Measurements from ENCODE around the gene CSRP1.

Gene CSRP1

DNA sequence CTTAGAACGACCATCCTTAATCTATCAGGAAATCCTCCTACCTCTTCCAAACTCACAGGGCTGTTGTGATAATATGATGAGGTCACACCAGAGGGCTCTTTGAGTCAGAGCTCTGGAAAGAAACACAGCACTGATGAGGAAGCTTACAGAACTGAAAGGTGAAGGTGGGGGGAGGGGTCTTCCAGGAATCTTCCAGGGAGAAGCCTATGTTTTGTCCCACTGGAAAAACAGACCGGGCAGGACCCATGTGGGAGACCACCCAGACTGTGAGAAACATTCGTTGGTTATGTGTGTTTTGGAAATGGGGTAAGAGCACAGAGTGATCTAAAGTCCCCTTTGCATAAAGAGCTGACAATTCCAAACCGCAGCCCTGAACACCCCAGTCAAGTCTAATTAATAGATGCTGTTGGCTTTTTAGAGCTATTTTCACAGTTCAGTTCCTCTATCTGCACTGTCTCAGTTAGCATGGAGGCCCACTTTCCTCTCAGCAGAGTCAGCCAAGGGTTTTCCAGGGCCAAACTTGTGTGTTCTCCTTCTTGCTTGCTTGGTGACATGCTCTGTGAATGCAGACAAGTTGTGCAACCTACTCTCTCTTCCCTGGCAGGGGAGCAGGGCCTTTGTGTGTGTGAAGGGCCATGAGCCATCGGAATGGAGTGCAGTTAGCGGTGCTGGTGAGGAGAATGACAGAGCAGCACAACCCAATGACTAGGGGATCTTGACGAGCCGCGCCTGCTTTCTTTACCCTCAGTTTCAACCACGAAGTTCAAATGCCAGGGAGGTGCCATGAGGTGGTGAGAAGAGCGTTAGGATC lies 50.2 kb downstream of the CSRP1 start:
- DNase-seq (ENCODE audit: low read depth in 2 of 2, low spot score in 1 of 2) = no peak

DNA sequence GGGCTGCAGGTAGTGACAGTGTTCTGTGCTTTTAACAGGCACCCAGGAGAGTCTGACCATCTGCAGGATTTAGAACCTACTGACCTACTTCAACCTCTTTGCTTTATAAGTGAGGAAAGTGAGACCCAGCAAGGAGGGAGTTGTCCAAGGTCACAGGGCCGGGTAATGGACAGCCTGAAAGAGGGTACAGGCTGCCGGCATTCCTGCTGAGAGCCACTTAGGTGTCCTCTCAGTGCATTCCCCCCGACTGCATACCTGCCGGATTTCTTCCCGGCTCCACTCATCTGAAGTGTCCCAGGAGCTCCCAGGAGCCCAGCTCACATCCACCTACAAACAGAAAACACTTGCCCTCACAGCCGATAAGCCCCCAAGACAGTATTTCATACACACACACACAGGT lies 51.8 kb downstream of the CSRP1 start:
- DNase-seq (ENCODE audit: low read depth in 2 of 2, low spot score in 1 of 2) = no peak

DNA sequence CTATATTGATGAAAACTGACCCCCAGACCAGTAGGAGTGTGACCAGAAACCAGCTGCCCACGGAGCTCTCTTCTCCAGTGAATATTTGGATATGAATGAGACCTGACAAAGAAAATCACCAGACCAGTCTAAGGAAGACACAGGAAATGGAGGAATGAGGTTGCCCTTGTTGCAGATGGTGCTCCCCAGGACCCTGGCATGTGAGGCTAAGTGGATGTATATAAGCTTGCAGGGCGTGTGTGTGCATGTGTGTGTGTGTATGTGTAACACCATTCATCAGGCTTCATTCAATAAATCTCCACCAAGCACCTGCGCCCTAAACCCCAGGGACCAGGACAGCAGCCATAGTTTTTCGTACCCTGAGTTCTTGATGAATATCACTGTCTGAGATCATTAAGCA lies 52.3 kb downstream of the CSRP1 start:
- no peak for DNase-seq (ENCODE audit: low read depth in 2 of 2, low spot score in 1 of 2)

DNA sequence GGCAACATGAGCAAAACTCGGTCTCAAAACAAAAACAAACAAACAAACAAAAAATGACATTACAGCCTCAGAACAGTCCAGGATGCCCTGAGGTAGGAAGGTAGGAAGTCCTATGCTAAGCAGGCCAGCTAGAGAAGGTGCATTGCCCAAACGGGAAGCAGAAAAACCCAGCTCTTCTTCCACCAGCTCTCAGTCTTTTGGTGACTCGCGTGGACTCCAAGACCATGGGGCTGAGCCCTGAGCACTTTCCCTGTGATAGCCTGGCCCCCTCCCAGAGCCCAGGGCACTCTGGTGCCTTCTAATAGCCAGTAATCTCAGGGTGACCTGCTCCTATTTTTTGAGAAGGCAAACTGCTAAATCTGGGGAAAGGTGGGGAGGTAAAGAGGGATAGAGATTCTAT lies 54.1 kb downstream of the CSRP1 start:
- no peak for DNase-seq (ENCODE audit: low read depth in 2 of 2, low spot score in 1 of 2)

DNA sequence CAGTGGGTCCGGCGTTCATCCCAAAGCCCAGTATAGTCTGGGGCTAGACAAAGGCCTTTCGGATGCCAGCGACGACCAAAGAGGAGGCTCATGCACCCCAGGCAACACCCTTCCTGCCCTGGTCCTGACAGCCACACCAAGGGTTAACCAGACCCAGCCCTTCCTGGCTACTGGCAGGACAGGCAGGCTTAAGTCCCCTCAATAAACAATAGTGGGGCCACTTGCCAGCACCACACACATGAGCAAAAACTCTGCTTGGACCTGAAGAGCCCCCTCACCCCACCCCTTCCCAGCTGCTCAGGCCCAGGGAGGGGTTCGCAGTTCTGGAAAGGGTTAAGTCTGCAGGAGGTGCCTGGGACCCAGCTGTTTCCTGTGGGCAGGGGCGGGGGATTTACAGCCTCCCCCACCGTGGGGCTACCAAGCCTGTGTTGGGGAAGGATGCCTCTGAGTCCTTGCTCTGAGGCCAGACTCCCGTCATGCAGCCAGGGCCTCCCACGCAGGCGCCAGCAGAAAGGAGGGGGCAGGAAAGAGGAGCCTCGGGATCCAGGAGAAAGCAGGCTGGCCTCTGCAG lies 56.1 kb downstream of the CSRP1 start:
- no peak for DNase-seq (ENCODE audit: low read depth in 2 of 2, low spot score in 1 of 2)

DNA sequence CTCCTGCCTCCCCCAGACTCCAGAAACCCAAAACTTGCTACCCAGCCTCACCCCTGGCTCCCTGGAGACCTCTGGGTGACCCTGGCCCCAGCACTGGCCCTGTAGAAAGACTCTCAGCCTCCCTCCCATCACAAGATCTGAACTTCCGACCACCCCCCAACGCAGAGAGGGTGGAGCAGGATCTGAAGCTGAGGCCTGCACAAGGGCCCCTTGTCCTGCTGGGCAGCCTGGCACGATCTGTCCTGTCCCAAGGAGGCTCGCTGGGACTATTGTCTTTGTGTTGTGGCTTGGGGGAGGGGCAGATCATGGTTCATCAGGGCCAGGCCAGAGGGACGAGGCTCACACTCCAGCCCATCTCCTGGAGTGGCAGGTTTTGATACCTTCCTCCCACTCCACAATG lies 57.9 kb downstream of the CSRP1 start:
- DNase-seq (ENCODE audit: low read depth in 2 of 2, low spot score in 1 of 2) = no peak

DNA sequence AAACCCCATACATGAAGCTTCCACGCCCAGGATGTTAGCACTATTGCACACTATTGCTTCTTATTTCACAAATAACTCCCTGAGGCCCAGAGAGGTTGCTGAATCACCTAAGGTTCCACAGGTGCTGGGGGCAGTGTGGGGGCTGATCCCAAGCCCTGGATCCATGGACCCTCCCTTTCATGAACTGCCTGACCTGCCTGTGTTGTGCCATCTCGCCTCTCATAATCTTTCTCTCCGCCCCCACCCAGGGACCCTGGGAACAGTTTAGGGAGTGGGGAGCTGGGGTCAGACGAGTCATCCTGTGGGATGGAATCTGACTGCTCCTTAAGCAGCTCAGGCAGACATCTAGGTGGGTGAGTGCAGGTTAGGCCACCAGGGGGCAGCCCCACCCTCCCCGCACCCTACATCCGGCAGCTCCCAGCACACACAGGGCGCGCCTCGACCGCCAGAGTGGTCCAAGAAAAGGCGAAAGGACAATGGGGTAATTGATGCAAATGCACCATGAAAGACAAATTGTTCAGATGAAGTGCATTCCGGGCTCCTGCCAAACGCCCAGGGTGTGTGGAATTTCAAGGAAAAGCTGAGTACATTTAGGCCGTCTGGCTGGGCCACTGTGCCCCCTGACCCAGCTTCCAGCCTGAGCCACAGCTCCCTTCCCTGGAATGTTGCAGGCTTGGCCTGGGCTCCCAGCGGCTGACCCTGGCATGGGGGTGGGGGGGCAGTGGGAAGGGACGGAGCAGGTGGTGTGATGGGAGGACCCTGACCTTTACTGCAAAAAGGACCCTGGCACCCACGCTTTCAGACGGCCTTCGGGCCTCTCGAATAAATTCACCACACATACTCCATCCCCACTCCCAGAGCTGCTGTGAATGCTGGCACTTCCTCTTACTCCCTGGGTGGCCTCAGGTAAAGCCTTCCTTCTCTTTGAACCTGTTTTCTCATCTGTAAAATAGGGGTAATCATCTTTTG lies 58.7 kb downstream of the CSRP1 start:
- peak; percentile 12 to 20 for DNase-seq (ENCODE audit: low read depth in 2 of 2, low spot score in 1 of 2)

DNA sequence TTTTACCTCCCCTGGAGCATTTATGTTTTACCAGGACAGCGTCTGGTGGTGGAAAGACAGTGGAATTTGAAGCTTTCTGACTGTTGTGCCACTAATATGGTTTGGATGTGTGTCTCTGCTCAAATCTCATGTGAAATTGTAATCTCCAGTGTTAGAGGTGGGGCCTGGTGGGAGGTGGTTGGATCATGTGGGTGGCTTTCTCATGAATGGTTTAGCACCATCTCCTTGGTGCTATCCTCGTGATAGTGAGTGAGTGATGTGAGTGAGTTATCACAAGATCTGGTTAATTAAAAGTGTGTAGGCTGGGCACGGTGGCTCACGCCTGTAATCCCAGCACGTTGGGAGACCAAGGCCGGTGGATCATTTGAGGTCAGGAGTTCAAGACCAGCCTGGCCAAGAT lies 61.6 kb downstream of the CSRP1 start:
- no peak for DNase-seq (ENCODE audit: low read depth in 2 of 2, low spot score in 1 of 2)

DNA sequence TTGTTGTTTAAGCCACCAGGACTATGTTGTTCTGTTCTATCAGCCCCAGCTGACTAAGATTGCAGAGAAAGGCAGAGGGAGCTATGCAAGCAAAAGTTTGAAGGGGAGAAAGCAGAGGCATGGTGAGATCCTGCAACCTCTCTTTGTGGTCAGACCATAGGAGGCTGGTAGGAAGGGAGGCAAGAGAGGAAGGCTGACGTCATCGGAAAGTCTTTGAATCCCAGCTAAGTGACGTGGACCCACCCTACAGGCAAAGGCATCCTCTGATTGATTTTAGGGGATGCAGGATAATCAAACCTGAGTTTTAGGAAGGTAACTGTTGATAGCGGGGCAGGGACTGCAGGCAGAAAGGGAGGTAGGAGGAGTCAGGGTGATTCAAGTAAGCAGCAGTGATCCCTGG lies 62.1 kb downstream of the CSRP1 start:
- no peak for DNase-seq (ENCODE audit: low read depth in 2 of 2, low spot score in 1 of 2)

DNA sequence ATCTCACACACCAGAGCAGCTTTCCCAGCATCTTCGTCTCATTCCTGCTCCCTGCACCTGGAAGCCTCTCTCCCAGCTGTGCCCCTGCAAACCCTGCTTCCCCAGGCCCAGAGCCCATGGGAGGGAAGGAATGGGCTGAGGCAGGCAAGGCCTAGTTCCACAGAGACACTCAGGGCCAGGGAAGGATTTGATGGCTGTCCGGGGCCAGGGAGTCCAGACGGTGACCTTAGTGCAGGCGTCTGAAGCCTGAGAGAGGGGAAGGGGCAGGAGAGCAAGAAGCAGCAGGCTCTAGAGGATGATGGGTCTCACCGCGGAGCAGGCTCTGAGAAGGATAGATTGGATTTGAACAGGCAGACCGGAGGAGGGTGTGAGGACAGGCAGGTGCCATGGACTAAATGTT lies 63.2 kb downstream of the CSRP1 start:
- no peak for DNase-seq (ENCODE audit: low read depth in 2 of 2, low spot score in 1 of 2)

DNA sequence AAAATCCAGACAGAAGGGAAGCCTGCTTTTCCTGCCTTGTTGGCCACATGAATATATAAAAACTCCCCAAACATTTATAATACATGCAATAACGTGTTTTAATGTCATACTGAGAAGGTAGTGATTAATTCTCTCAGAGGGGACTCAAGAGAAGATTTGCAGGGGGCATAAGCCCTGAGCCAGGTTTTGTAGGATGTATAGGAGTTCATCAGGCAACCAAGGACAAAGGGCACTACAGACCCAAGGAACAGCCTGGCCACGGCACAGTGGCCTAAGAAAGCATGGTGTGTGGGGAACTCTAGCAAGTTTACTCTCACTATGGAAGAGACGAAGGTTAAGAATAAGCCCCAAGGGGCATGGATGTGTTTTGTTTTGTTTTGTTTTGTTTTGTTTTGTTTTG lies 70.0 kb downstream of the CSRP1 start:
- no peak for DNase-seq (ENCODE audit: low read depth in 2 of 2, low spot score in 1 of 2)

DNA sequence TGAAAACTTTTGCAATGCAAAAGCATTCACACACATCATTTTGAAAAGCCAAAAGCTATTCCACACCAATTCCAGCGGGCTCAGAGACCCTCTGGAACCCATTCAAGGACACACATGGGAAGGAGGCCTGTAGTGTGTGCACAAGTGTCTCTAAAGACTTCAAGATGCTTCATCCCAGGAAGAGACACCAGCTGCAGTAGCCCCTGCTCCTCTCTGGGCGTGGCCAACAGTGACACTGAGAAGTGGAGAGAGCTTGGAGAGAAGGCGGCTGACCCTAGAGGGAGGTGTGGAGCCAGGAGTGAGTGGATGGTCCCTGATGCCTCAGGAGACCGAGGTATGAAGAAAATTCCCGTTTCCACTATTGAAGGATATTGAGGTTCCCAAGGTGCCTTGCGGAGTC lies 70.5 kb downstream of the CSRP1 start:
- DNase-seq (ENCODE audit: low read depth in 2 of 2, low spot score in 1 of 2) = no peak

DNA sequence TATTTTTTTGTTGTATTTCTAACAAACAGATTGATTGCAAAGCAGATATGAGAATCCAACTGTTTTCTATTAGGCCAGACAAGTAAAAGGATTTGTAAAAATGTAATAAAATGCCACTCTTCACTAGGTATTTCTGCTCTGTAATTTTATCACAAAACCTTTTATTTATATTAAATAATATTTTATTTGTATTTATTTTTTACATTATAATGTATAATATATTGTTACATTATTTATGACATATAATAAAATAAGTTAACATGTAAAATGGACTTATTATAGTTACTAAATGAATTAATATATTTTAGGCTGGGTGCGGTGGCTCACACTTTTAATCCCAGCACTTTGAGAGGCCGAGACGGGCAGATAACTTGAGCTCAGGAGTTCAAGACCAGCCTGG lies 72.7 kb downstream of the CSRP1 start:
- no peak for DNase-seq (ENCODE audit: low read depth in 2 of 2, low spot score in 1 of 2)

DNA sequence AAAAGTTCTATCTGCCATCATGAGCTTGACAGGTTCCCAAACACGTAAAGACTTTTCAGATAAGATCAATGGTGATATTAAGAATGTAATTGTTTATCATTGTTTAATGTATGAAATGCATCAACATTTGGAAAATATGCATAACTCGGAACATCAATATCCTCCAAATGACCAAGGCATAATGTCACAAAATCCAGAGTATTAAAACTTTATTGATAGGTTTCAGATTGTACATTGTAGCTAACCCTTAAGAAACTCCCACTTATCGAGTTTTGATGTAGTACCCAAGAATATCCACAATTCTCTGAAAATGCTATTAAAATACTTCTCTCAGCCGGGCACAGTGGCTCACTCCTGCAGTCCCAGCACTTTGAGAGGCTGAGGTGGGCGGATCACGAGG lies 73.3 kb downstream of the CSRP1 start:
- DNase-seq (ENCODE audit: low read depth in 2 of 2, low spot score in 1 of 2) = no peak
